Thoracic aorta (tissue), 2 donors: ENCODE results near the gene MUC4. TPM values are rescaled to one million over a fixed set of nuclear protein-coding genes. Genes with fewer than 3 reads are reported as not detected.

Source experiments
- ATAC-seq: fragments of 150-250 bp; one replicate; pipeline ENCODE4 v1.8.0; 2017; ENCODE audit warnings: low read depth; ENCODE audit not compliant: insufficient number of reproducible peaks, low FRiP score
- DNase-seq: peaks from one replicate; pipeline ENCODE4 v3.0.0-alpha.2; 2020; ENCODE audit warnings: low spot score
- H3K27ac ChIP-seq, 2 donors: fragments of 200-600 bp; sonication (generic); 1 replicate in 1 of 2; 2 replicates in 1 of 2; pipeline ENCODE4 v1.5.1; 2016; ENCODE audit warnings: mild to moderate bottlenecking in 2 of 2, moderate library complexity in 2 of 2
- H3K27me3 ChIP-seq: fragments of 200-600 bp; sonication (generic); replicated peaks from 2 replicates; pipeline ENCODE4 v1.6.0; 2016; ENCODE audit warnings: mild to moderate bottlenecking; ENCODE audit not compliant: insufficient read depth
- H3K36me3 ChIP-seq: fragments of 200-600 bp; sonication (generic); one replicate; pipeline ENCODE4 v1.5.1; 2016
- H3K4me1 ChIP-seq, 2 donors: fragments of 200-600 bp; sonication (generic); 1 replicate in 1 of 2; 2 replicates in 1 of 2; pipeline versions ENCODE4 v1.5.1 to v1.6.0; 2016; ENCODE audit warnings: low read depth in 2 of 2, mild to moderate bottlenecking in 1 of 2; ENCODE audit not compliant: control insufficient read depth in 1 of 2
- H3K4me3 ChIP-seq: fragments of 200-600 bp; sonication (generic); 2 replicates; pipeline ENCODE4 v1.5.1; 2016; ENCODE audit warnings: mild to moderate bottlenecking
- H3K9me3 ChIP-seq: fragments of 200-600 bp; sonication (generic); 2 replicates; pipeline ENCODE4 v1.5.1; 2016
- total RNA-seq, 2 donors: library from RNA; depleted of rRNA; stranded (reverse); fragments of >200 nt; gene quantifications; one replicate each; pipeline versions ENCODE4 v1.1.0 to v1.2.3, GENCODE V29; 2016
- TF ChIP-seq, protein P1 (sequence below): fragments of 200-600 bp; sonication (generic); IDR thresholded peaks from one replicate; pipeline ENCODE4 v1.5.1; 2019; ENCODE audit warnings: antibody characterized with exemption

The MUC4 gene, protein sequence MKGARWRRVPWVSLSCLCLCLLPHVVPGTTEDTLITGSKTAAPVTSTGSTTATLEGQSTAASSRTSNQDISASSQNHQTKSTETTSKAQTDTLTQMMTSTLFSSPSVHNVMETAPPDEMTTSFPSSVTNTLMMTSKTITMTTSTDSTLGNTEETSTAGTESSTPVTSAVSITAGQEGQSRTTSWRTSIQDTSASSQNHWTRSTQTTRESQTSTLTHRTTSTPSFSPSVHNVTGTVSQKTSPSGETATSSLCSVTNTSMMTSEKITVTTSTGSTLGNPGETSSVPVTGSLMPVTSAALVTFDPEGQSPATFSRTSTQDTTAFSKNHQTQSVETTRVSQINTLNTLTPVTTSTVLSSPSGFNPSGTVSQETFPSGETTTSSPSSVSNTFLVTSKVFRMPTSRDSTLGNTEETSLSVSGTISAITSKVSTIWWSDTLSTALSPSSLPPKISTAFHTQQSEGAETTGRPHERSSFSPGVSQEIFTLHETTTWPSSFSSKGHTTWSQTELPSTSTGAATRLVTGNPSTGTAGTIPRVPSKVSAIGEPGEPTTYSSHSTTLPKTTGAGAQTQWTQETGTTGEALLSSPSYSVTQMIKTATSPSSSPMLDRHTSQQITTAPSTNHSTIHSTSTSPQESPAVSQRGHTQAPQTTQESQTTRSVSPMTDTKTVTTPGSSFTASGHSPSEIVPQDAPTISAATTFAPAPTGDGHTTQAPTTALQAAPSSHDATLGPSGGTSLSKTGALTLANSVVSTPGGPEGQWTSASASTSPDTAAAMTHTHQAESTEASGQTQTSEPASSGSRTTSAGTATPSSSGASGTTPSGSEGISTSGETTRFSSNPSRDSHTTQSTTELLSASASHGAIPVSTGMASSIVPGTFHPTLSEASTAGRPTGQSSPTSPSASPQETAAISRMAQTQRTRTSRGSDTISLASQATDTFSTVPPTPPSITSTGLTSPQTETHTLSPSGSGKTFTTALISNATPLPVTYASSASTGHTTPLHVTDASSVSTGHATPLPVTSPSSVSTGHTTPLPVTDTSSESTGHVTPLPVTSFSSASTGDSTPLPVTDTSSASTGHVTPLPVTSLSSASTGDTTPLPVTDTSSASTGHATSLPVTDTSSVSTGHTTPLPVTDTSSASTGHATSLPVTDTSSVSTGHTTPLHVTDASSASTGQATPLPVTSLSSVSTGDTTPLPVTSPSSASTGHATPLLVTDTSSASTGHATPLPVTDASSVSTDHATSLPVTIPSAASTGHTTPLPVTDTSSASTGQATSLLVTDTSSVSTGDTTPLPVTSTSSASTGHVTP (N-terminal part only)
- total RNA-seq: not detected

DNA sequence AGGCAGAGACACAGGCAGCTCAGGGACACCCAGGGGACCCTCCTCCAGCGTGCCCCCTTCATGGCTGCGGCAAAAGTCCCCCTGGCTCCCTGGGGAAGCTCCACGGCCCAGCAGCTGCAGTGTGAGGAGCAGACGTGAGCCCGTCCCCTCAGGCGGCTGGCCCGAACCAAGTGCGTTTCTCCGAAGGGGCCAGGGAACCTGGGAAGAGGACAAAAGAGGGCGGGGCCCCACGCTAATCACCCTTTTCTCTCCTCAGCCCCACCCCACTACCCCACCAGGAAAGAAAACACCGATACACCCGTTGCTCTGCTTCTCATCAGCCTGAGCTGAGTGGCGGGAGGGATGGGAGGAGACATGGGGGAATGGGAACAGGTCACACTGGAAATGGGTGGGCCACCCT lies at the start of gene MUC4:
TSS of gene MUC4 (minus strand) at position 174 of the 400 bp plus-strand sequence. CDS start at position 62, 112 bp downstream.
- TF ChIP-seq, protein P1, sequence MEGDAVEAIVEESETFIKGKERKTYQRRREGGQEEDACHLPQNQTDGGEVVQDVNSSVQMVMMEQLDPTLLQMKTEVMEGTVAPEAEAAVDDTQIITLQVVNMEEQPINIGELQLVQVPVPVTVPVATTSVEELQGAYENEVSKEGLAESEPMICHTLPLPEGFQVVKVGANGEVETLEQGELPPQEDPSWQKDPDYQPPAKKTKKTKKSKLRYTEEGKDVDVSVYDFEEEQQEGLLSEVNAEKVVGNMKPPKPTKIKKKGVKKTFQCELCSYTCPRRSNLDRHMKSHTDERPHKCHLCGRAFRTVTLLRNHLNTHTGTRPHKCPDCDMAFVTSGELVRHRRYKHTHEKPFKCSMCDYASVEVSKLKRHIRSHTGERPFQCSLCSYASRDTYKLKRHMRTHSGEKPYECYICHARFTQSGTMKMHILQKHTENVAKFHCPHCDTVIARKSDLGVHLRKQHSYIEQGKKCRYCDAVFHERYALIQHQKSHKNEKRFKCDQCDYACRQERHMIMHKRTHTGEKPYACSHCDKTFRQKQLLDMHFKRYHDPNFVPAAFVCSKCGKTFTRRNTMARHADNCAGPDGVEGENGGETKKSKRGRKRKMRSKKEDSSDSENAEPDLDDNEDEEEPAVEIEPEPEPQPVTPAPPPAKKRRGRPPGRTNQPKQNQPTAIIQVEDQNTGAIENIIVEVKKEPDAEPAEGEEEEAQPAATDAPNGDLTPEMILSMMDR: no peak
- DNase-seq: no peak
- ATAC-seq: no peak
- Histone ChIP-seq H3K27ac (no peak within 1 kb of the TSS), H3K36me3 (no peaks in the 10 kb centered on the region), H3K27me3 (no peaks in the 10 kb centered on the region), H3K4me1 (no peaks in the 10 kb centered on the region), H3K4me3 (no peak within 1 kb of the TSS), H3K9me3 (no peaks in the 10 kb centered on the region)

DNA sequence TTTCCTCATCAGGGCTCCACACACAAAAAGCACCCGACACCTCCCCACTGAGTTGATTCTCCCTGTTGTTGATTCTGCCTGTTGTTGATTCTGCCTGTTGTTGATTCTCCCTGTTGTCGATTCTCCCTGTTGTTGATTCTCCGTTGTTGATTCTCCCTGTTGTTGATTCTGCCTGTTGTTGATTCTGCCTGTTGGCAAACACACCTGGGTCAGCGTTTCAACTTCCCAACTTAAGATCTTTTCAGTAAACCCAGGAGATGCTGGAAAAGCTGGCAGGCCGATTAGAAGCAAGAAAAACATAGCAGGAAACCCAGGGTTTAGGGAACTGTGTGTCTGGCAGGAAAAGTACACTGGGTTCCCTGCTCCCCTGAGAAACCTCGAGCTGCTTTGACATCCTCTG lies 48.7 kb upstream of the MUC4 start:
- TF ChIP-seq, protein P1: no peak
- ATAC-seq (no peak), DNase-seq (no peak)
- H3K9me3 ChIP-seq: no peaks in the 10 kb centered on the region
- H3K36me3 ChIP-seq: no peaks in the 10 kb centered on the region
- peaks cover 0 to 17% of the 10 kb centered on the region in 2 donors for H3K4me1 ChIP-seq
- H3K27ac ChIP-seq: no peak overlapping the region
- H3K27me3 ChIP-seq: no peaks in the 10 kb centered on the region
- no peak overlapping the region for H3K4me3 ChIP-seq

DNA sequence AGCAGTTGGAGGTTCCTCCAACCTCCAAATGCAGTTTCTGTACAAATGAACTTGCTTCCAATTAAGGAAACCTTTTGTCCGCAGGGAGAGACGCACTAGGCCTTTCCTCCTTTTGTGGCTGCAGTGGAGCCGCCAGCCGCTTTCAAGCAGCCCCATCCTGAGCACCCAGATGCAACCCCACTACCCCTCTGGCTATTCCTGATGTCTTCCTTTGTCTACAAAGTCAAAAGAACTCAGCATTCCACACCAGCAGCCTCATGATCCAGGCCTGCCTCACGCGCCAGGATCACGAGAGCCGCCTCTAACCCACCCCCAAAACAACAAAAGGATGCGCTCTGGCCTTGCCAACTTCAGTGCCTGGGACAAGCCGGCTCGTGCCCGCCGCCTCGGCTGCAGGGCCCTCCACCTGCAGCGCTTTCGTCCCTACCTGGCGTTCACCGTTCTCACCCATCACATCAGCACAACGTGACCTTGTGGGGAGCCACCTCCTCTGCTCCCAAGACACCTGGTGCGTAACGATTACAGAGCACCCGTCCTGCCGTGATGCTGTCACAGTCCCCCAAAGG lies 48.2 kb upstream of the MUC4 start:
- Histone ChIP-seq H3K4me1 (peaks cover 0 to 17% of the 10 kb centered on the region in 2 donors), H3K9me3 (no peaks in the 10 kb centered on the region), H3K27ac (no peak overlapping the region), H3K36me3 (no peaks in the 10 kb centered on the region), H3K4me3 (peak overlapping the region; percentile 63), H3K27me3 (no peaks in the 10 kb centered on the region)
- DNase-seq (no peak), ATAC-seq (no peak)
- TF ChIP-seq, protein P1: no peak

DNA sequence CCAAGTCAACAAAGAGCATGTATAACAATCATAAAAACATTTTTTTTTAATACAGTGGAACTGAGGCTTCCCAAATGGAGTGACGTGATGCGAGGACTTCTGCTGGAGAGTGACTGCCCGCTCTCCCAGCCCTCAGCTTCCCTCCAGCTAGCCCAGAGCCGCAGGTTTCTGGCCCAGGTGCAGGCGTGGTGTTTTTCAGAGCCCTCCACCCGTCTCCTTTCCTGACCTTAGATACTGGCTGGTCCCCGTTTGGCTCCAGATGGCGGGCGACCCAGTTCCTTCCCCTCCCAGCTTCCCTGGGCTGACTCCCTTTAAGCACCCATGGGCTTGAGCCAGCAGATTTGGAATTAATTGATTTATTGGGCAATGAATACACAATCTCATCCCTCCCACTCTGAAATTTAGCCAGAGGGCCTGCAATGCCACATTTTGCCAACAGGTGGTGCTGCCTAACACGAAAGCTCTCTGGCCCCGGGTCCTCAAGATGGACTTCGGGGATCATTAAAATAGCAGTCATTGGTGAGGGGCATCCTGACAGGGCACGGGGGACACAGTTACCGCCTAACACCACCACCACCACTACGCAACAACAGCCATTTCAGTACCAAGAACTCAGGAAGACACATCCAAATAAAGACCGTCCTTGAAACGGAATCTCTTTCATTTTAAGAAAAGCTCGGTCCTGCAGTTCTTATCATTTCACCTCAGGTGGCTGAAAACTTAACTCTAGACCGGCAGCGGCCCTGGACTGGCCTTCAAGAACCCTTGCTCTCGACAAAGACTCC lies 47.5 kb upstream of the MUC4 start:
- TF ChIP-seq, protein P1: peak; percentile 95
- ATAC-seq (no peak), DNase-seq (peak; percentile 32)
- Histone ChIP-seq H3K27me3 (no peaks in the 10 kb centered on the region), H3K4me1 (peaks cover 0 to 15% of the 10 kb centered on the region in 2 donors), H3K4me3 (peak overlapping the region; percentile 63), H3K36me3 (no peaks in the 10 kb centered on the region), H3K9me3 (no peaks in the 10 kb centered on the region), H3K27ac (no peak overlapping the region)
